T follicular helper cell (primary cell): ENCODE measurements around the gene COL13A1.

Experiments used
- DNase-seq: peaks from one replicate; pipeline ENCODE4 v3.0.0-alpha.2; 2020; ENCODE audit warnings: low read depth

Gene COL13A1

DNA sequence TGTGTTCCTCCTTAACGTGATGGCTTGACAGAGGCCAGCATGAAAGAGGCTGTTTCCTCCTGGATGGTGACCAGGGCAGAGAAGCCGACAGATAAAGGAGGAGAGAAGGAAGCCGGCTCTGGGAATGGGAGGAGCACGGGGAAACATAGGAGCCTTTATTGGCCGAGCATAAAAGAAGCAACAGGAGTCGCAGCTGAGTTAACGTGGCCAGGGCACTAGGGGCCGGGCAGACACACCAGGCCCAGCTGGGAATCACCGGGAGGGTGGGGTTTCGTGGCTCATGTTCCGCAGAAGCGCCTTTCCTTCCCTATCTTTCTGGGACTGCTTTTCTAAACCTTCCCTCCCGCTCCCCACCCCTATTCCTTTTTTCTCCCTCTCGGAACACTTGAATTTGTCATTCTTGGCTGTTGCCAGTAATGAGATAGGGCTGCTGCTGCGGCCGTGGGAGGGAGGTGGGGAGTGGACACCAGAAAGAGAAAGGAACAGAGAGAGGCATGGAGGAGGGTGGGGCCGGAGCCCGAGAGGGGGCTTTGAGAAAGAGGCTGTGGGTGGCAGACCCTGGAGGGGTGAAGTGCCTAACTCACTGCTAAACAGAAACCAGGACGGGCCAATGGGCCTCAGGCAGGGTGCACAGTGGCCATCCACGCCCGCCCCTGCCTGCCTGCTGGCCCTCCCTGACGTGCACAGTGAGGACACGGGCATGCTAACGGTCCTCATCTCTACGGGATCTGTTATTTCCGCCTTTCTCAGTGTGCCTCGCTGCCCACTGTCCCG is 65.2 kb downstream of the COL13A1 start:
- no peak for DNase-seq

GRCh38 chr10:69867699-69868558 is 66.2 kb downstream of the COL13A1 start:
- no peak for DNase-seq

GRCh38 chr10:69868821-69869220 is 67.1 kb downstream of the COL13A1 start:
- DNase-seq: no peak

- no peak for DNase-seq
These were observed 67.7 kb downstream of the COL13A1 start for GRCh38 chr10:69869291-69869961.

GRCh38 chr10:69870591-69870990 is 68.9 kb downstream of the COL13A1 start:
- no peak for DNase-seq

DNA sequence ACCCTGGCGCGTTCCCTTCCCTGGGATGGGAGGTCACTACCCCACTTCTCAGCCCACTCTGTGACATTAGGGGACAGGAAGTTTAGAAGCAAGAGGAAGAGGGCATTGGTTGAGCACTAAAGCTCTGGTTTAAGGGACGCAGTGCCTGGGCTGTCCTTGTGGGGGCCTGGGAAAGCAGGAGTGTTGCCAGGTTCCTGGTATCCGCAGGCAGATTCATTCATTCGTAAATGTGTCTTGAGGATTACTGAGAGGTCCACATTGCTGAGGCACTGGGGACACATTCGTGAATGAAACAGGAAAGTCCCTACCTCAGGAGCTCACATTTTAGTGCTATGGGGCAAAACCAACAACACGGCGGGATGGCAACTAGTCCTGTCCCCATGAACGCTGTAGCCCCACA is 69.4 kb downstream of the COL13A1 start:
- DNase-seq: no peak

DNA sequence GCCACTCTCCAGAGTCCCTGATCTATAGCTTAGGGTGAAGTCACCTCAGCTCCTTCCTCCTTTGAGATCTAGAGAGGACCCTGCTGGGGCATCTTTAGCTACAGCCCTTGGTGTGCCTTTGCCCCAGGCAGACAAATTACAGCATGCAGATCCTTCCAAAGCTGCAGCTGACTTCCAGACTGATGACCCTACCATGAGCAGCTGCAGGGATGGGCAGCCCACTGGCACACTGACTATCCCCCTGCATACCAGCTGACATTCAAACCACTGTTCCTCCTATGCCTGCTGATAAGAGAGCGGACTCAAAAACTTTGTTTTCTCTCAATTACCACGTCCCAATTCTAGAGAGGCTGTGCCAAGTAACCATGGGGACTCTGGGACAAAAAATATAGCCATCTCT is 70.6 kb downstream of the COL13A1 start:
- DNase-seq: no peak

GRCh38 chr10:69873135-69873639 is 71.5 kb downstream of the COL13A1 start:
- no peak for DNase-seq

DNA sequence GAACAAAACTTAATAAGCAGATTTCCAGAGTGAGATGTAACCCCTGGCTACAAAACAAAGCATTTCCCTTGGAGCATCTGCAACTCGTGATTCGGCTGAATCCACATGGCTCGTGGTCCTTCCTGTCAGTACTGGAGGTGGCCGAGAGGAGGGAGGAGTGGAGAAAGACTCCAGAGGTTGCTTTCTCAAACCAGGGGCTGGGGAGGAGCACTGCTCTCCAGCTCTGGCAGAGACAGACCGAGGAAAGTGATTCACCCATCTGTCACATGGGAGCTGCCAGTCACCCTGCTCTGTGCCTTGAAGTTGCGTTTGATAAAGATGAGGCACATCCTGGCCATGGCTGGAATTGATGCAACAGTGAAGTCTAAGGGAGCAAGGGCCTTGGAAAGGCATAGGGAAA is 72.7 kb downstream of the COL13A1 start:
- DNase-seq: no peak

DNA sequence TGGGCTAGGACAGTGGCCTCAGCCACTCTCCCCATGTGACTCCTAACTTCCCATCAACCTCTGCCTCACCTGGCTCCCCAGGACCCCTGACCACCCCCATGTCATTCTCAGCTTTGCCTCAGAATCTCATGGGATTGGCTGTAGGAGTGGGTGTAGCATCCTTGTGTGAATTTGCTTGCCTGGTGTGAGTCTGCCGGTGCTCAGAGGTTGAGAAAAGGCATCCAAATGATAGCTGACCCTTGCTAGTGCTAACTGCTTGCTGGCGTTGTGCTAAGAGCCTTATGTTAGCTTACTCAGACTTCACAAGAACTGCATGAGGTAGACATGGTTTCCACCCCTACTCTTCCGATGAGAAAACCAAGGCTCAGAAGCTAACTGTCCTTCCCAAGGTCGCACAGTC is 74.2 kb downstream of the COL13A1 start:
- DNase-seq: no peak

DNA sequence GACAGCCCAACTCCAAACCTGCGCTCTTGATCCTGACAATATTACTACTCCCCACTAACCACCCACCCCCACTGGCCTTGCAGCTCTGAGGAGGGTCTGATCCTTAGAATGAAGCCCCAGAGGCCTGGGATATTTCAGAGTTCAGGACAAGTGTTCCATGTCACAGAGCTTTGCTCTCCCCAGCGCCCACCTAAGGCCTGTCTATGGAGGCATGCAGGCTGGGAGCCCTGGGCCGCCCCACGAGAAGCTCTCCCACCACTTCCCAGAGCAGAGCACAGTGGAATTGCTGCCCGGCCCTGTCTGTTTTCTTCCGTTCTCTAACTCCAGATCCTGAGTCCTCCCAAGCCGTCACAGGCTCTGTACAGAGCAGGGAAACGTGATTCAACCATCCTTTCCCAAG is 74.6 kb downstream of the COL13A1 start:
- no peak for DNase-seq

DNA sequence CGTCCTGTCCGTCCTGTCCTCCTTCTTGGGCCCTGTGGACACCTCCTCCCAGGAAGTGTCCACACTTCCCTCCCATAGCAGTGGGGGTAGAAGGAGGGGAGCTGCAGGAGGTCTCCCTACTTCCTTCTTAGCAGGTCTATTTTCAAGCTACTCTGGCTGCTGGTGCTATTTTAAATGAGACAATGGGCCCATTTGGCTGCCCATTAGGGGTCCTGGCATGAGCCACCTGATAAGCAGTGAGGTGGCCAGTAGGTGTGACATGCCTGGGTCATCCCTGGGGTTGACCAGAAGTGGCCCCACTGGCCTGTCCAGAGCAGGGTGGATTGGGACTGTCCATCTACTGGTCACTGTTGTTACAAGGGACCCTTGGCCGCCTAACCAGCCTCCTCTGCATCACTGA is 75.2 kb downstream of the COL13A1 start:
- no peak for DNase-seq

DNA sequence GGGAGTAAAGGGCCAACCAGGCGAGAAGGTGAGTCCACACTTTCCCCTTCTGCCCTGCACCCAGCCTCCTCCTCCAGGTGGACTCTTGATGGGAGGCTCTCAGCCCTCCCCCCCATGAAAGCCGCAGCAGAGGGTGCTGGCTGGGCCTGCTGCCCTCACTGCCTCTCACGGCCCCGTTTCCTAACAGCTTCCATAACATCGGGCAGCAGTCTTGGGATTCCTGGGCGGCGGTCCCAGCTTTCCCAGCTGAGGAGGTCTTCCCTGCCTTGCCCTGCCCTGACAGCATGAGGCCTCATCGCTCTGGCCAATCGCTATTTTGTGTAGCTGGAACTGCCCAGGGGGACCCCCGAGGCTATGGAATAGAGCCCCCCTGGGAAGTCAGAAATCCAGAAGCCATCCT is 76.3 kb downstream of the COL13A1 start:
- no peak for DNase-seq

DNA sequence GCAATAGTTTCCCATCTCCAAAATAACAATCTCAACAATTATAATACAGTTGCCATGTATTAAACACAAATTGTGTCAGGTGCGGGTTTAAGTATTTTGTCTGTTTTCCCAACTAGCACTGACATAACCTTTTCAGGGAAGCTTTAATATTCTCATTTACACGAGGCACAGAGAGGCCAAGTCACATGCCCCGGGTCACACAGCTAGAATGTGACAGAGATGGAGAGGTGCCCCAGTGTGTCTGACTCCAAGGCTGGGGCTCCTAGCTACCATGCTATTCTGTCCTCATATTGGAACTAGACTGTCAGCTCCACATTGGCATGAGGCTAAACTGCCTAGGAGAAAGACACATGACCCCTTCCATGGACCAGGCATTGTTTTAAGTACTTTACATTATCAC is 77.2 kb downstream of the COL13A1 start:
- DNase-seq: no peak

DNA sequence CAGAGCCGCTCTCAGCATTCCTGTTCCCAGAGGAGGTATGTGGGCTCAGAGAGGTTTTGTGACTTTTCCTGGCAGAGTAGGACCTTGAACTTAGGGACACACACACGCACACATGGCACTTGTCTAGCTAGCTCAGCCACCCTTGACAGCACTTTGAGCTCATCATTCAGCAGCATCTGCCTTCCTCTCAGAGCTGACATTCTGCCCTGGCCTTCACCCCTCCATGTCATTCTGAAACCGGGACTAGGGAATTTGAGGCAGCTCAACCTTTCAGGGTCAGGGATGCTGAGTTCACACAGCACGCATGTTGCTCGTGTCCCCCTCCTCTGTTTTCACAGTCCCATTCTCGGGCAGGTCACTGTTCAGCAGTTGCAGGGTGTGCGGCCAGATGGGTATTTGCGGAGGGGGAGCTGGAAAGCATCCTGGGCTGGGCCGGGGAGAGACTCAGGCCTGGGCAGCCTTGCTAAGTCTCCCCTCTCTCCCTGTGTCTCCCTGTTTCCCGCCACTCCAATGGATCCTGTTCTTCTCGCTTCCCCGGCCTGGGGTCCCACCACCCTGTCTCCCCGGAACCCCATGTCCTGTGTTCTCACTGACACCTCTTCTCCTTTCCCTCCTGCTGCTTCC is 78.0 kb downstream of the COL13A1 start:
- DNase-seq: no peak

GRCh38 chr10:69880301-69881081 is 78.8 kb downstream of the COL13A1 start:
- no peak for DNase-seq

DNA sequence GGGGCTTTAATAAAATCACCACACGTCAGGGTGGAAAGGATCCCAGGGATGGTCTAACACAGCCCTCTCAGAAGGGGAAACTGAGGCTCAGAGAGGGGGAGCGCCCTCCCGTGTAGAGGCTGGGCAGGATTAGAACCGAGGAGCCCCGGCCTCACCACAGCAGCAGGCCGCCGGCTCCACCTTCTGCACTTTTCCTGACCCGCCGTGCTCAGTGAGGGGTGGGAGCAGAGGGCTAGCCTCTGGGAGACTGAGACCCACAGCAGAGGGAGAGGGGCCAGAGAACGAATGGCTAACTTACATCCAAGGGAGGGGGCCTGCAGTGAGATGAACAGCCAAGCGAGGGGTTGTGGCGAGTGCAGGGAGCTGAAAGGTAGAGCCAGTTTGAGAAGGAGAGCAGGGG is 79.5 kb downstream of the COL13A1 start:
- DNase-seq: no peak

- no peak for DNase-seq
These were observed 81.8 kb downstream of the COL13A1 start for GRCh38 chr10:69883310-69884023.

DNA sequence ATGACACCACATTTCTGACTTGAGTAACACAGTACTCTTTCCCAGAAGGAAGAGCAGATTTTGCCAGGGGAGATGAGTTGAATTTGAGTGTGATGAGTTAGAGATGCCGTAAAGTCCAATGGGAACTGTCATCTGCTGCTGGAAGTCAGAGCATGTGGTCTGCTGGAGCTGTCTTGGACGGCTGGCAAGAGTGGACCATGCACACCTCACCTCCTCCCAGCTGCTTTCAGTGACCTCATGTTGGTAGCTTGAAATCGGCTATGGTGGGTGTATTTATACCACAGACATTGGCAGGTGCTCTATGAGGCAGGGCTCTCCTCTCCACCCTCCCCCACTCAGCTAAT is 82.3 kb downstream of the COL13A1 start:
- no peak for DNase-seq

- no peak for DNase-seq
These were observed 83.0 kb downstream of the COL13A1 start for GRCh38 chr10:69884686-69885085.
